Heart left ventricle (tissue), 13 donors: Measurements from ENCODE around the gene SPTBN1.

Source experiments
- POLR2A ChIP-seq, 2 donors: fragments of 450-650 bp; IDR thresholded peaks; one replicate each; pipeline ENCODE4 v1.6.1; 2017; ENCODE audit warnings: antibody characterized with exemption in 2 of 2, mild to moderate bottlenecking in 2 of 2, moderate library complexity in 2 of 2
- TF ChIP-seq, protein P1 (sequence below), 12 donors: fragments of 200-600 bp; sonication (generic) in 4 of 12; IDR thresholded peaks; one replicate each; pipeline versions ENCODE4 v1.5.0 to v1.8.0; 2018 to 2022; ENCODE audit warnings: antibody characterized with exemption in 12 of 12, mild to moderate bottlenecking in 5 of 12
- donor health status: ischemic (EF 13 %, LVEDD 7.1; RV severe dilation, severe dysfunction).
- donor health status: DM: no; HTN: yes; CAD: no.
- donor health status: DM: no; HTN: no; CAD: no.
- donor health status: ischemic (EF 25% LVEDD 6.9; RV normal size, moderate dysfunction).
- donor health status: ischemic (EF 25% LVEDD 5.7; RV mildly dilated, moderate dysfunction).
- donor health status: ischemic (EF 35%, LVEDD 5.7; RV mildly dilated, moderate dysfunction).
- donor health status: nonischemic (EF 11% LVEDD 7.7; RV severe dilation, severe dysfunction).
- donor health status: DM: yes; HTN: yes; CAD: no.
- donor health status: PGD.
- donor health status: ischemic (EF 29% LVEDD 5.4; RV normal size, mild dysfunction).
- donor health status: nonischemic (EF 23%, LVEDD 6.1; RV moderate dilation, normal function).

DNA sequence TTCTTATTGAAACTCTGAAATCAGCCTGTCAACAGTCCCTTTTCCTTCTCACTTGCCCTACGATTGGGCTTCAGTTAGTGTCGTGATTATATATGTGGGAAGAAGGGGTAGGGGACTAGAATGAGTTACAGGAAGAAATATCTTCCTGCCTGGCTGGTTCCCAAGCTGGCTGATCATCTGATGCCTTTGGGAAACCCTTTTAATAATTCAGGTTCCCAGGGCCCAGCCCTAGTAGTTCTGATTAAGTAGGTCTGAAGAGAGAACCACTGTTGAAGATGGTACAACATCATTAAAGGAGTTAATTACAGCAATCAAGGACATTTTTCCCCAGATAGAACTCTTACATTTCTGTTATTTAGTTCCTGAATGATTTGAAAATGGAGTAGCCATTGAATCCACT is 157.3 kb downstream of the SPTBN1 start:
- TF ChIP-seq, protein P1, sequence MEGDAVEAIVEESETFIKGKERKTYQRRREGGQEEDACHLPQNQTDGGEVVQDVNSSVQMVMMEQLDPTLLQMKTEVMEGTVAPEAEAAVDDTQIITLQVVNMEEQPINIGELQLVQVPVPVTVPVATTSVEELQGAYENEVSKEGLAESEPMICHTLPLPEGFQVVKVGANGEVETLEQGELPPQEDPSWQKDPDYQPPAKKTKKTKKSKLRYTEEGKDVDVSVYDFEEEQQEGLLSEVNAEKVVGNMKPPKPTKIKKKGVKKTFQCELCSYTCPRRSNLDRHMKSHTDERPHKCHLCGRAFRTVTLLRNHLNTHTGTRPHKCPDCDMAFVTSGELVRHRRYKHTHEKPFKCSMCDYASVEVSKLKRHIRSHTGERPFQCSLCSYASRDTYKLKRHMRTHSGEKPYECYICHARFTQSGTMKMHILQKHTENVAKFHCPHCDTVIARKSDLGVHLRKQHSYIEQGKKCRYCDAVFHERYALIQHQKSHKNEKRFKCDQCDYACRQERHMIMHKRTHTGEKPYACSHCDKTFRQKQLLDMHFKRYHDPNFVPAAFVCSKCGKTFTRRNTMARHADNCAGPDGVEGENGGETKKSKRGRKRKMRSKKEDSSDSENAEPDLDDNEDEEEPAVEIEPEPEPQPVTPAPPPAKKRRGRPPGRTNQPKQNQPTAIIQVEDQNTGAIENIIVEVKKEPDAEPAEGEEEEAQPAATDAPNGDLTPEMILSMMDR (IDR thresholded peaks at IDR 0.05), result no peak
- TF ChIP-seq POLR2A (IDR thresholded peaks at IDR 0.05), result no peak
